Fibroblast of pulmonary artery (primary cell): ENCODE measurements around the gene MATN3.

Experiments used
- DNase-seq: peaks from one replicate; pipeline ENCODE4 v3.0.0-alpha.2; 2010; ENCODE audit warnings: low read depth
- H3K4me3 ChIP-seq: replicated peaks from 2 replicates; pipeline ENCODE4 v1.5.1; 2011; ENCODE audit warnings: low read depth, mild to moderate bottlenecking, control low read depth, low read length, moderate library complexity
- TF ChIP-seq, protein P1 (sequence below): IDR thresholded peaks from 2 replicates; pipeline ENCODE4 v1.5.1; 2011; ENCODE audit warnings: mild to moderate bottlenecking, control low read depth, low read length, inconsistent platforms; ENCODE audit errors: missing control alignments

Gene MATN3

DNA sequence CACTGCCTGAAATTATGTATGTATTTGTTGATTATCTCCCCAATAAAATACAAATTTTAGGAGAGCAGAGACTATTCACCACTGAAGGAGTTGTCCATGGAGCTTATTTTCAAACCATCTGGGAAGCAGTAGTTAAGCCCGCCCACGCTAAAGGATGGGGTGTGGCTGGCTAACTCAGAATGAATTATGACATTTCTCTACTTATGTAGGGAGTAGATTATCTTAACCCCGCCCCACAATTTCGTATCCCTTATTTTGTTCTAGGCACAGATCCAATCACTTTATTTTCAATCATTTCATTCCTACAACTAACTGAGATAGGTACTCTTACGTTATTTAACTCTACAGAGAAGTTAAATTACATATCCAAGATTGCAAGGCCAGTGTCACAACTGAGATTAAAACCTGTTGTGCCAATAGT, 40.4 kb upstream of the MATN3 start:
- H3K4me3 ChIP-seq = peak overlapping the region; percentile 83
- peak; percentile 86 for DNase-seq
- TF ChIP-seq, protein P1, sequence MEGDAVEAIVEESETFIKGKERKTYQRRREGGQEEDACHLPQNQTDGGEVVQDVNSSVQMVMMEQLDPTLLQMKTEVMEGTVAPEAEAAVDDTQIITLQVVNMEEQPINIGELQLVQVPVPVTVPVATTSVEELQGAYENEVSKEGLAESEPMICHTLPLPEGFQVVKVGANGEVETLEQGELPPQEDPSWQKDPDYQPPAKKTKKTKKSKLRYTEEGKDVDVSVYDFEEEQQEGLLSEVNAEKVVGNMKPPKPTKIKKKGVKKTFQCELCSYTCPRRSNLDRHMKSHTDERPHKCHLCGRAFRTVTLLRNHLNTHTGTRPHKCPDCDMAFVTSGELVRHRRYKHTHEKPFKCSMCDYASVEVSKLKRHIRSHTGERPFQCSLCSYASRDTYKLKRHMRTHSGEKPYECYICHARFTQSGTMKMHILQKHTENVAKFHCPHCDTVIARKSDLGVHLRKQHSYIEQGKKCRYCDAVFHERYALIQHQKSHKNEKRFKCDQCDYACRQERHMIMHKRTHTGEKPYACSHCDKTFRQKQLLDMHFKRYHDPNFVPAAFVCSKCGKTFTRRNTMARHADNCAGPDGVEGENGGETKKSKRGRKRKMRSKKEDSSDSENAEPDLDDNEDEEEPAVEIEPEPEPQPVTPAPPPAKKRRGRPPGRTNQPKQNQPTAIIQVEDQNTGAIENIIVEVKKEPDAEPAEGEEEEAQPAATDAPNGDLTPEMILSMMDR = no peak

DNA sequence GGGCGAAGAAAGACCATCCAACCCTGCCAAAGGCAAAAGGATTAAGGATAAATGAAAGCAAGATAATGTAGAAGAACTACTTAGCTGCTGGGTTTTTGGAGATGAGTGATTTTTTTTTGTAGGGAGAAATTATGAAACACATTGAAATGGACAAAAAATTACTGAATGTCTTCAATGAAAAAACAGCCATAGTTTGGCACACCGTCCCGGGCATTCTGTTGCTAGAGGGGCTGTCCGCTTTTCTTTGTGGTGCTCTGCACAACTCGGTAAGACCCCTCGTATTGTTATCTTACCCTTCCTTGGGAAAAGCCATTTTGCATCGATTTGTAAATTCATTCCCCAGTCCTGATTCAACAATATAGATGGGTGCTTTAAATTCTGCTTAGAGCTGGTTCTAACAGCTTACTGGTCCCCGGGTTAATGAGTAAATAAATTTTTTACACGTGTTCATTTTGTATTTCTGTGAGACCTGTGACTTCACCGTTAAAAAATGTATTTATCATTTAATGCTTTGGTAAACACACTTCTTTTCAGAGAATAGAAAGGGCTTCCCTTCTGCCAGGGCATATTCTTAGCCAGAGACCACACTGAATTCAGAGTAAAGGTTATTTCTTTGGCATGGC, 39.9 kb upstream of the MATN3 start:
- H3K4me3 ChIP-seq = peak overlapping the region; percentile 83
- peak; percentile 38 for DNase-seq
- TF ChIP-seq, protein P1 = no peak

DNA sequence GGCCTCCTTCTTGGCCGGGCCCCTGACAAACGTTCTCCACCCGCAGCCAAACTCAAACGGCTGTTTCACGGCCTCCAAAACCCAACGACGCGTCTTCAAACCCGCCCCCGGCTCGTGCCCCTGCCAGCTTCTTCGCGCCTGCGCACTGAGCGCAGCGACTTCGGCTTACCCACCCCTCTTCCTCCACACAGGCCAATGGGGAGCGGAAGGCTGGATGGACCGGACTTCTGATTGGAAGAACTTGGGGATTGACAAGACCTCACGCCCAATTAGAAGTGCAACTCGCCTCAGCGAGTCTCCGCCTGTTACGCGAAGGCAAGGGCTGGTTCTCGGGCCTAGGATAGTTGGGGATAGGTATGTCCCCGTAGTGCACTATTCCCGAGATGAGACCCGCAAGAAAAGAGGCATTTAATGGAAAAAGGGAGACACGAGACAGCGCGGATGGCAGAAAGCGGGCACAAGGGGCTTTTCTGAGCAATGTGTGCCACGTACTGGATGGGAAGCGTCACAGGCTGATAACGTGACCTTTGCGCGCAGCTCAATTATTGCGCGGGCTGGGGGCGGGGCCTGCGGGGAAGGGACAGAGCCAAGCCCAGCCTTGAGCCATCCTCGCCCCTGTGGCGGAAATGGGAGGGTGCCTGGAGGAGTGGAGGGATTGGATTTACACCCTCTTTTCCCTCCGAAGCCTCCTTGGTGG, 39.2 kb upstream of the MATN3 start, which contains the start of gene LAPTM4A:
Gene LAPTM4A (minus strand): TSS at position 97 of the 697 bp plus-strand sequence. CDS start 108 bp downstream, outside the sequence.
- DNase-seq = peak; percentile 100
- H3K4me3 ChIP-seq = peak within 1 kb of the TSS; percentile 83
- TF ChIP-seq, protein P1 = no peak

DNA sequence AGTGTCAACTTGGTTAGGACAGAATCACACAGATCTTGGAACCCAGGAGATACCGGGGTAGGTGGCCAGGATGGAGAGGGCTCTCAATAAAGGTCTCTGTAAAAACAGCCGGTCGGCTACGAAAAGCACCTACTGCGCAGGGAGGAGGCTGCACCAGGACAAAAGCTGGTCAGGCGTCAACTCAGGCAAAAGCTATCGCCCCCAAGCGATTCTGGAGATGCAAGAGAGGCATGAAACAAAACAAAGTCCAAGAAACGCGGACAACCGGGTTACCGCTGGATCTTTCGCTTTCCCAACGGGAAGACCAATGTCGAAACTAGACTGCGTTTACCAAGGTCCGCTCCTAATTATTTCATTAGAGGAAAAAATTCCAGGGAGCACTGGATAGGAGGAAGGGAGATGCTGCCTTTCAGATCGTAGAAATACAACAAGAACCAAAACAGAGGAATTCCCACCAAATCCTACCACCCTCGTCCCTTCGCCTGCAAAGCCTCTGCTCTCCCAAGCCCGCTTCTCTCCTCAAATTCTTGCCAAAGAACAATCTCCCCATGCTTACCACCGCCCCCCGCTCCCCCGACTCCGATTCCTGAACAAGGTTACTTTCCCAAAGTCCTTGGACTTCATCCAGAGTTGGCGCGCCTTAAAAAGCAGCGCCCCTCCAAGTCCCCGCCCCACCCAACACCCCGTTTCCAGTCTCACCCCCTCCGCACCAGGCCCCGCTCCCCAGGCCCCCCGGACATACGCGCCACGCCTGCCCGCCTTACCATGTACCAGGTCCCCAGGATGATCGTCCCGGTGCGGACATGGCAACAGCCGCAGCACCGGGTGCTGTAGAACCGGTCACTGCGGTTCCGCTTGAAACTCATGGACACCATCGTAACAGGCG, 38.4 kb upstream of the MATN3 start:
- peak; percentile 71 for DNase-seq
- TF ChIP-seq, protein P1 = peak; percentile 34

DNA sequence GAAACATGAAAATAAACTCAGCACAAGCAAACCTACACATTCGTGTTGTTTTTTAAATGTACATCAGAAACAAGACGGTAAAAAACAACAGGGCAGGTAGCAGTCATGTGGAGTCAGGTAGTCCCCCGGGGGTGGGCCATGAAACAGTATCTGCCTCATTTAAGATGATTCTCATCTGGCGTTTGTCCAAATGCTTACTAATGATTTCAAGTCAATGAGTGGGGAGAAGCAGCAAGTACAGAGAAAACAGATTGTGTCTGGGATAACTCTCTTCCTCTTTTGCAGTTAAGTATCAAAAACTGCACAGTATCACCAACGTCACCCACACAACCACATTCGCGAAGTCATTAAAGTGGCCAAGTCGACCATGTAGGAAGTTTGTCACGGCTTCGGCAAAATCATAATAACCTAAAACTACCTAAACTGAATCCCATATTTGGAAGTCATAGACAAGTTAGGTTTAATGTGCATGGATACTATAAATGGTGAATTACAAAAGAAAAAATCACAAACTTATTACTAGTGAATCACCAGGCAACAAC, 37.7 kb upstream of the MATN3 start:
- peak overlapping the region; percentile 83 for H3K4me3 ChIP-seq
- TF ChIP-seq, protein P1 = no peak
- DNase-seq = peak; percentile 64

More for the DNA sequence above, 38.4 kb upstream of the MATN3 start:
- H3K4me3 ChIP-seq = peak overlapping the region; percentile 83

DNA sequence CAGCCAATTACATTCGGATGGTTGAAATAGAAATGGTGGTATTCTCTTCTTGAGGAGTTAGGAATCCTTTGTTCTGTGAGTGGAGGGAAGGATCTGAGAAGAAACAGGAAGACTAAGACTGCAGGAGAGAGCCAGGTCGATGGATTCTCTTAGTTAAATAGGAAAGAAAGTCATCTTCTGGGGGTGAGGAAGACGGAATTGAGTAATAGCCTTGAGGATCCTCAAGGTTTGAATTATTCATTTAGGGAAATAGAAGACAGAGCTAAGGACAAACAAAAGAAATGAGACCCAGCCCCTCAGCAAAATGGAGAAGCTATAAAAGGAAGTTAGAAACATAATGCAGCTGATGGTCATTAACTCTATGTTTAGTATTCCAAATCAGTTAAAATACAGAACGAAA, 37.2 kb upstream of the MATN3 start:
- DNase-seq = no peak
- TF ChIP-seq, protein P1 = no peak
- peak overlapping the region; percentile 83 for H3K4me3 ChIP-seq
